Prostate gland (tissue), 2 donors: ENCODE measurements around the gene RAB40C.

Experiments
- CTCF ChIP-seq, 4 experiments: fragments of 200-600 bp in 2 of 4; fragments of 450-650 bp in 2 of 4; sonication (generic) in 2 of 4; IDR thresholded peaks; 1 replicate in 3 of 4; 2 replicates in 1 of 4; pipeline ENCODE4 v1.5.1; 2016 to 2019; ENCODE audit warnings: antibody characterized with exemption in 4 of 4, mild to moderate bottlenecking in 2 of 4, moderate library complexity in 2 of 4
- POLR2A ChIP-seq: fragments of 450-650 bp; IDR thresholded peaks from one replicate; pipeline ENCODE4 v1.6.1; 2016; ENCODE audit warnings: antibody characterized with exemption, mild to moderate bottlenecking
- POLR2AphosphoS5 ChIP-seq: sonication (generic); formaldehyde crosslinking; IDR thresholded peaks from one replicate; pipeline ENCODE4 v1.6.1; 2017; ENCODE audit warnings: antibody characterized with exemption

GRCh38 chr16:554297-554621 is 35.6 kb upstream of the RAB40C start:
- no peak for TF ChIP-seq POLR2AphosphoS5
- TF ChIP-seq POLR2A = no peak
- no peak for TF ChIP-seq CTCF (IDR thresholded peaks at IDR 0.05)
